GM19239 (cell line): Measurements from ENCODE around the gene KCNN1.
A peak's percentile ranks its signal among the peaks of the same experiment; 100 is the strongest.
"Not testable (repeated sequence)": the region's sequence is repeated elsewhere in the genome, so short reads cannot be mapped to it uniquely, and the experiment has no call there.

Experiments used
- DNase-seq: peaks from one replicate; pipeline ENCODE4 v3.0.0; 2011; ENCODE audit warnings: low spot score; ENCODE audit not compliant: insufficient read length
- FAIRE-seq: peaks from 2 replicates; lab custom pipeline; 2011; peaks lifted over from hg19 to GRCh38; lab: Jason Lieb, UNC

Gene KCNN1

GRCh38 chr19:17967257-17968051, 547 bp downstream of the KCNN1 start:
- no peak for FAIRE-seq

GRCh38 chr19:17968362-17968761, 1.5 kb downstream of the KCNN1 start:
- DNase-seq (no peak), FAIRE-seq (no peak)

More at GRCh38 chr19:17967257-17968051, 547 bp downstream of the KCNN1 start:
- DNase-seq, result no peak

GRCh38 chr19:17969096-17969792, 2.3 kb downstream of the KCNN1 start:
- FAIRE-seq, result no peak

GRCh38 chr19:17972230-17972629, 5.3 kb downstream of the KCNN1 start:
- FAIRE-seq (no peak), DNase-seq (no peak)

More at GRCh38 chr19:17969096-17969792, 2.3 kb downstream of the KCNN1 start:
- DNase-seq, result no peak

GRCh38 chr19:17973759-17974158, 6.9 kb downstream of the KCNN1 start:
- FAIRE-seq, result no peak

GRCh38 chr19:17974551-17974950, 7.6 kb downstream of the KCNN1 start:
- FAIRE-seq (no peak), DNase-seq (no peak)

More at GRCh38 chr19:17973759-17974158, 6.9 kb downstream of the KCNN1 start:
- DNase-seq, result no peak

GRCh38 chr19:17975032-17975431, 8.1 kb downstream of the KCNN1 start:
- no peak for FAIRE-seq

GRCh38 chr19:17977021-17977420, 10.1 kb downstream of the KCNN1 start:
- DNase-seq, result no peak
- FAIRE-seq, result no peak

More at GRCh38 chr19:17975032-17975431, 8.1 kb downstream of the KCNN1 start:
- DNase-seq, result no peak

GRCh38 chr19:17977488-17977887, 10.6 kb downstream of the KCNN1 start:
- DNase-seq (no peak), FAIRE-seq (no peak)

- FAIRE-seq, result no peak
- DNase-seq, result no peak
Measured at GRCh38 chr19:17981611-17982010, 14.7 kb downstream of the KCNN1 start.

GRCh38 chr19:17982430-17982829, 15.5 kb downstream of the KCNN1 start:
- no peak for DNase-seq
- no peak for FAIRE-seq

- FAIRE-seq (no peak), DNase-seq (no peak)
Measured at GRCh38 chr19:17985037-17985818, 18.3 kb downstream of the KCNN1 start.

GRCh38 chr19:17986569-17986968, 19.7 kb downstream of the KCNN1 start:
- not testable (repeated sequence) for FAIRE-seq

GRCh38 chr19:17988161-17988560, 21.3 kb downstream of the KCNN1 start:
- DNase-seq, result no peak
- no peak for FAIRE-seq

More at GRCh38 chr19:17986569-17986968, 19.7 kb downstream of the KCNN1 start:
- not testable (repeated sequence) for DNase-seq

GRCh38 chr19:17989425-17990094, 22.7 kb downstream of the KCNN1 start:
- FAIRE-seq (no peak), DNase-seq (no peak)

GRCh38 chr19:17993076-17993813, 26.3 kb downstream of the KCNN1 start:
- FAIRE-seq, result no peak

GRCh38 chr19:17996826-17997316, 30.0 kb downstream of the KCNN1 start:
- peak; percentile 92 for DNase-seq

More at GRCh38 chr19:17993076-17993813, 26.3 kb downstream of the KCNN1 start:
- DNase-seq, result no peak

GRCh38 chr19:17997969-17998826, 31.3 kb downstream of the KCNN1 start:
- FAIRE-seq (no peak), DNase-seq (no peak)

More at GRCh38 chr19:17996826-17997316, 30.0 kb downstream of the KCNN1 start:
- FAIRE-seq, result peak; percentile 83
